B cell (primary cell): Measurements from ENCODE around the gene ZNF831. TPM values are rescaled to one million over a fixed set of nuclear protein-coding genes. Genes with fewer than 3 reads are reported as not detected.

Experiments
- ATAC-seq: fragments of 200-7000 bp; cut with Tn5 transposase; one replicate; pipeline ENCODE4 v1.10.0; 2021; ENCODE audit warnings: low read depth, mild to moderate bottlenecking, moderate number of reproducible peaks, moderate library complexity
- CTCF ChIA-PET: fragments of 350-600 bp; sonication (Branson Sonifier 250); formaldehyde crosslinking; loops from one replicate; lab custom pipeline; 2021; ENCODE audit warnings: antibody characterized with exemption, inconsistent platforms; lab: Charles Lee
- POLR2A ChIA-PET: fragments of 350-600 bp; sonication (Branson Sonifier 250); formaldehyde crosslinking; loops from one replicate; lab custom pipeline; 2021; ENCODE audit warnings: antibody characterized with exemption; lab: Charles Lee
- DNase-seq: peaks from one replicate; pipeline ENCODE4 v3.0.0; 2013
- H2AFZ ChIP-seq: 2 replicates; pipeline ENCODE4 v1.6.1; 2012; ENCODE audit warnings: mild to moderate bottlenecking, low read depth, low read length; ENCODE audit not compliant: insufficient read depth, poor library complexity, severe bottlenecking
- H3K27ac ChIP-seq, 2 donors: 1 replicate in 1 of 2; 2 replicates in 1 of 2; pipeline ENCODE4 v1.5.1; 2012 to 2013; ENCODE audit warnings: low read length in 2 of 2, mild to moderate bottlenecking in 2 of 2, moderate library complexity in 1 of 2
- H3K27me3 ChIP-seq, 4 experiments: fragments of 200-600 bp in 1 of 4; sonication (generic) in 1 of 4; replicated peaks in 1 of 4; 1 replicate in 2 of 4; 2 replicates in 2 of 4; pipeline versions ENCODE4 v1.6.1 to v1.7.0; 2013 to 2016; ENCODE audit warnings: low read length in 3 of 4, mild to moderate bottlenecking in 2 of 4, mixed read lengths in 1 of 4, moderate library complexity in 1 of 4; ENCODE audit not compliant: insufficient read depth in 4 of 4, control insufficient read depth in 3 of 4; ENCODE audit errors: control extremely low read depth in 1 of 4
- H3K36me3 ChIP-seq, 2 experiments: replicated peaks in 1 of 2; 1 replicate in 1 of 2; 2 replicates in 1 of 2; pipeline versions ENCODE4 v1.6.1 to v1.7.1; 2013; ENCODE audit warnings: low read length in 1 of 2; ENCODE audit not compliant: insufficient read depth in 2 of 2, control insufficient read depth in 1 of 2; ENCODE audit errors: control extremely low read depth in 1 of 2, extremely low read depth in 1 of 2
- H3K4me1 ChIP-seq, 2 donors: fragments of 200-600 bp in 1 of 2; sonication (generic) in 1 of 2; 1 replicate in 1 of 2; 2 replicates in 1 of 2; pipeline versions ENCODE4 v1.5.1 to v1.6.1; 2013 to 2017; ENCODE audit warnings: low read length in 2 of 2; ENCODE audit not compliant: control insufficient read depth in 2 of 2, insufficient read depth in 2 of 2
- H3K4me2 ChIP-seq: replicated peaks from 2 replicates; pipeline ENCODE3; 2012; ENCODE audit warnings: mild to moderate bottlenecking, low read depth, low read length; ENCODE audit not compliant: poor library complexity, severe bottlenecking
- H3K4me3 ChIP-seq, 5 experiments: fragments of 200-600 bp in 1 of 5; sonication (generic) in 1 of 5; 1 replicate in 3 of 5; 2 replicates in 2 of 5; pipeline versions ENCODE4 v1.5.1 to v1.7.0; 2011 to 2016; ENCODE audit warnings: low read length in 4 of 5, mild to moderate bottlenecking in 4 of 5, low read depth in 2 of 5, control low read depth in 1 of 5, moderate library complexity in 1 of 5; ENCODE audit not compliant: insufficient read depth in 1 of 5; ENCODE audit errors: control extremely low read depth in 1 of 5, extremely low read depth in 1 of 5
- H3K79me2 ChIP-seq: fragments of 200-600 bp; sonication (generic); one replicate; pipeline ENCODE4 v1.6.0; 2016; ENCODE audit warnings: low read length; ENCODE audit not compliant: control insufficient read depth, insufficient read depth
- H3K9ac ChIP-seq: fragments of 200-600 bp; sonication (generic); 2 replicates; pipeline ENCODE4 v1.6.1; 2017; ENCODE audit warnings: mild to moderate bottlenecking, low read length, moderate library complexity
- H3K9me3 ChIP-seq, 3 donors: one replicate each; pipeline versions ENCODE4 v1.6.1 to v1.7.1; 2013; ENCODE audit warnings: low read length in 2 of 3; ENCODE audit not compliant: control insufficient read depth in 2 of 3, insufficient read depth in 1 of 3; ENCODE audit errors: control extremely low read depth in 1 of 3
- H4K20me1 ChIP-seq: 2 replicates; pipeline ENCODE4 v1.6.0; 2012; ENCODE audit warnings: mild to moderate bottlenecking, low read length; ENCODE audit not compliant: insufficient read depth, control insufficient read depth, poor library complexity, severe bottlenecking
- H3K27ac Mint-ChIP-seq: one replicate; pipeline ENCODE4 v1.8.0; 2021; ENCODE audit warnings: mixed read lengths
- H3K27me3 Mint-ChIP-seq: one replicate; pipeline ENCODE4 v1.8.0; 2021; ENCODE audit warnings: mixed read lengths
- H3K4me1 Mint-ChIP-seq: one replicate; pipeline ENCODE4 v1.8.0; 2021; ENCODE audit warnings: mixed read lengths
- H3K4me3 Mint-ChIP-seq: one replicate; pipeline ENCODE4 v1.8.0; 2021; ENCODE audit warnings: mixed read lengths
- H3K9me3 Mint-ChIP-seq: one replicate; pipeline ENCODE4 v1.8.0; 2022; ENCODE audit warnings: mixed read lengths; ENCODE audit not compliant: insufficient read depth
- EZH2 ChIP-seq: IDR thresholded peaks from 2 replicates; pipeline ENCODE4 v1.6.1; 2012; ENCODE audit warnings: borderline replicate concordance, low read depth, mild to moderate bottlenecking, moderate library complexity, low read length; ENCODE audit not compliant: insufficient read depth, poor library complexity, severe bottlenecking
- WGBS: methylation state at CpG from one replicate; pipeline ENCODE4 v1.1.5; 2013; ENCODE audit warnings: missing lambda C conversion rate; ENCODE audit not compliant: insufficient coverage; 5-methylcytosine and 5-hydroxymethylcytosine counted together
- intact Hi-C: fragments of 100-400 bp; cut with micrococcal nuclease; formaldehyde crosslinking; loops from one replicate; pipeline ENCODE4 v1.10.0; 2022
- polyA plus RNA-seq: library from polyadenylated mRNA; depleted of rRNA; stranded (reverse); fragments of >200 nt; gene quantifications from 2 replicates; pipeline ENCODE4 v1.2.3, GENCODE V29; 2012
- total RNA-seq, 2 donors: library from RNA; stranded (reverse); fragments of 120-200 nt in 1 of 2; gene quantifications; 1 replicate in 1 of 2; 2 replicates in 1 of 2; pipeline versions ENCODE4 v1.2.3 to v1.2.4, GENCODE V29; 2013 to 2022
- TF ChIP-seq, protein P1 (sequence below): fragments of 200-600 bp; IDR thresholded peaks from one replicate; pipeline ENCODE4 v1.8.0; 2022; ENCODE audit warnings: antibody characterized with exemption, mild to moderate bottlenecking

The ZNF831 gene
- total and polyA plus RNA-seq, 2 donors (not counting 1 experiment from before 2014, with no cell fraction given): 1.7 to 14.1 TPM

DNA sequence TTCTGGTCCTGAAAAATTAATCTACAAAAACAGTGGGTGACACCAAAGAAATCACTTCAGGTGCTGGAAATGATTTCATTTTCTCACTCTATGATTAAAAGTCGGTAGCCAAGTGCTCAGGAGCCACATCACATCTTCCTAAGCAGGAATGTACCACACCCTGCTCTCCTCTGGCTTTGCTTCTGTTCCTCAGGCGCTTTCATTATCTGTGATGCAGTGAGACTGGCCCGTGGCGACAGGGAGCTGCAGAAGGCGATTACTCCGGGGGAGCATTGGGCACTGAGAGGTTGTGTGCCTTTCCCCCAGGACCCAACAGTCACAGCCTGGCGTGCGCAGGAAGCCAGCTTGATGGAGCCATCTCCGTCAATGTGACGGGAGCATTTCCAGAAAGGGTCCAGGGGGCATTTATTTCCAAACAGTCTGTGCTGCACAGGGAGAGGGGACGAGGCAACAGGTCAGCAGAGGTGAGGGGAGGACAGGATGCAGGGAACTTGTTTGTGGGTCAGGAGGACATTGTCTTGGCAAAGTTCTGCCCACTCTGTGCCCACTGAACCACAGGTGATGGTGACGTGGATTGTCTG, 5.6 kb upstream of the ZNF831 start:
- ATAC-seq: no peak
- Histone ChIP-seq H3K9me3 (peaks cover 0 to 5% (median 0%) of the 10 kb centered on the region in 3 donors), H3K4me3 (no peak overlapping the region), H4K20me1 (no peaks in the 10 kb centered on the region), H3K79me2 (peaks cover 36% of the 10 kb centered on the region), H3K4me2 (no peak overlapping the region), H3K36me3 (no peaks in the 10 kb centered on the region), H3K27ac (no peak overlapping the region), H3K9ac (no peak overlapping the region), H2AFZ (no peak overlapping the region), H3K4me1 (peaks cover 36 to 37% of the 10 kb centered on the region in 2 donors), H3K27me3 (no peaks in the 10 kb centered on the region)
- intact Hi-C loops: no loop called here
- Mint-ChIP-seq H3K4me1 (peaks cover 43% of the 10 kb centered on the region), H3K4me3 (no peak overlapping the region), H3K27ac (no peak overlapping the region), H3K9me3 (no peaks in the 10 kb centered on the region), H3K27me3 (peaks cover 3% of the 10 kb centered on the region)
- CTCF ChIA-PET: interaction anchor here (2.0 kb wide), 1 partner anchor 70 kb away, joined by 6 read pairs; no protein-coding TSS in a partner anchor
- WGBS: 96% methylated on average over 11 of the region's 12 CpGs
- POLR2A ChIA-PET: no interaction called here
- TF ChIP-seq EZH2: no peak
- TF ChIP-seq, protein P1, sequence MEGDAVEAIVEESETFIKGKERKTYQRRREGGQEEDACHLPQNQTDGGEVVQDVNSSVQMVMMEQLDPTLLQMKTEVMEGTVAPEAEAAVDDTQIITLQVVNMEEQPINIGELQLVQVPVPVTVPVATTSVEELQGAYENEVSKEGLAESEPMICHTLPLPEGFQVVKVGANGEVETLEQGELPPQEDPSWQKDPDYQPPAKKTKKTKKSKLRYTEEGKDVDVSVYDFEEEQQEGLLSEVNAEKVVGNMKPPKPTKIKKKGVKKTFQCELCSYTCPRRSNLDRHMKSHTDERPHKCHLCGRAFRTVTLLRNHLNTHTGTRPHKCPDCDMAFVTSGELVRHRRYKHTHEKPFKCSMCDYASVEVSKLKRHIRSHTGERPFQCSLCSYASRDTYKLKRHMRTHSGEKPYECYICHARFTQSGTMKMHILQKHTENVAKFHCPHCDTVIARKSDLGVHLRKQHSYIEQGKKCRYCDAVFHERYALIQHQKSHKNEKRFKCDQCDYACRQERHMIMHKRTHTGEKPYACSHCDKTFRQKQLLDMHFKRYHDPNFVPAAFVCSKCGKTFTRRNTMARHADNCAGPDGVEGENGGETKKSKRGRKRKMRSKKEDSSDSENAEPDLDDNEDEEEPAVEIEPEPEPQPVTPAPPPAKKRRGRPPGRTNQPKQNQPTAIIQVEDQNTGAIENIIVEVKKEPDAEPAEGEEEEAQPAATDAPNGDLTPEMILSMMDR: no peak
- DNase-seq: no peak

DNA sequence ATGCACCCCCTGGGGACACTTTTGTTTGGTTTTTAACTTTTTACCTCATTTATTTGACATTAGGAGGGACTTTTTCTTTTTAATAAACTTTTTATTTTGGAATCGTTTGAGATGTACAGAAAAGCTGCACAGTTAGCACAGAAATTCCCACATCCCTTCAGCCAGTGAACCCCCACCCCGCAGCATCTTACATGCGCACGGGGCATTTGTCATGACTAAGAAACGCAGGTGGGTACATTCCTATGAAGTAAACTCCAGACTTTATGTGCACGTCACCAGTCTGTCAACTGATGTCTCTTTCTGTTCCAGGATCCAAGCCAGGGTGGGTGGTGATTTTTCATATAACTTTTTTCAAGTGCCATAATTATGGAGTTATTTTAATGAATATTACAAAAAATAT, 4.9 kb upstream of the ZNF831 start:
- Histone ChIP-seq H2AFZ (no peak overlapping the region), H3K9me3 (no peaks in the 10 kb centered on the region), H3K79me2 (peaks cover 40% of the 10 kb centered on the region), H3K27ac (no peak overlapping the region), H3K4me1 (peaks cover 41 to 42% of the 10 kb centered on the region in 2 donors), H3K36me3 (no peaks in the 10 kb centered on the region), H4K20me1 (no peaks in the 10 kb centered on the region), H3K9ac (no peak overlapping the region), H3K4me2 (no peak overlapping the region), H3K4me3 (no peak overlapping the region), H3K27me3 (no peaks in the 10 kb centered on the region)
- DNase-seq (no peak), ATAC-seq (no peak)
- intact Hi-C loops: no loop called here
- H3K4me3 Mint-ChIP-seq: no peak overlapping the region
- H3K4me1 Mint-ChIP-seq: peaks cover 49% of the 10 kb centered on the region
- CTCF ChIA-PET: interaction anchor here (0.8 to 2.0 kb wide), 3 partner anchors 24 to 71 kb away, joined by 3 to 6 read pairs (median 4); no protein-coding TSS in a partner anchor
- H3K27ac Mint-ChIP-seq: no peak overlapping the region
- POLR2A ChIA-PET: no interaction called here
- peaks cover 3% of the 10 kb centered on the region for H3K27me3 Mint-ChIP-seq
- no peak for TF ChIP-seq EZH2
- no peaks in the 10 kb centered on the region for H3K9me3 Mint-ChIP-seq
- WGBS: 100% methylated on average over 2 of the region's 6 CpGs
